Stimulated activated CD8-positive, alpha-beta memory T cell treated with anti-CD3 and anti-CD28 coated beads, Interleukin-2, amount 100 ng/mL, for 1 hour (primary cell): Measurements from ENCODE around the gene IFIT1B.
"Not testable (repeated sequence)": the region's sequence is repeated elsewhere in the genome, so short reads cannot be mapped to it uniquely, and the experiment has no call there.

Source experiments
- DNase-seq, 2 donors: peaks; one replicate each; pipeline ENCODE4 v3.0.0-alpha.2; 2020; ENCODE audit warnings: low read depth in 2 of 2

Gene IFIT1B

GRCh38 chr10:89348975-89349374 lies 28.9 kb upstream of the IFIT1B start:
- DNase-seq: no peak

- not testable (repeated sequence) for DNase-seq
These were observed 27.1 kb upstream of the IFIT1B start for GRCh38 chr10:89350631-89351315.

GRCh38 chr10:89351412-89351779 lies 26.5 kb upstream of the IFIT1B start:
- no peak for DNase-seq

- no peak for DNase-seq
These were observed 25.9 kb upstream of the IFIT1B start for GRCh38 chr10:89351780-89352597.

GRCh38 chr10:89352802-89353201 lies 25.1 kb upstream of the IFIT1B start:
- DNase-seq: no peak

GRCh38 chr10:89355394-89355931 lies 22.4 kb upstream of the IFIT1B start:
- DNase-seq: no peak

- no peak for DNase-seq
These were observed 20.8 kb upstream of the IFIT1B start for GRCh38 chr10:89357096-89357495.

- DNase-seq: no peak
These were observed 19.9 kb upstream of the IFIT1B start for GRCh38 chr10:89357975-89358374.

GRCh38 chr10:89360157-89360556 lies 17.7 kb upstream of the IFIT1B start:
- no peak for DNase-seq

- no peak for DNase-seq
These were observed 14.9 kb upstream of the IFIT1B start for GRCh38 chr10:89362929-89363328.

GRCh38 chr10:89363729-89364442 lies 14.0 kb upstream of the IFIT1B start:
- DNase-seq: no peak

- DNase-seq: no peak
These were observed 13.3 kb upstream of the IFIT1B start for GRCh38 chr10:89364531-89364930.

- DNase-seq: no peak
These were observed 10.3 kb upstream of the IFIT1B start for GRCh38 chr10:89367529-89367928.

GRCh38 chr10:89368129-89368528 lies 9.7 kb upstream of the IFIT1B start:
- no peak for DNase-seq

GRCh38 chr10:89369156-89370105 lies 8.4 kb upstream of the IFIT1B start:
- DNase-seq: no peak

GRCh38 chr10:89371079-89371478 lies 6.8 kb upstream of the IFIT1B start:
- DNase-seq: no peak

- no peak for DNase-seq
These were observed 5.9 kb upstream of the IFIT1B start for GRCh38 chr10:89371987-89372386.

GRCh38 chr10:89373916-89374711 lies 3.7 kb upstream of the IFIT1B start:
- no peak for DNase-seq

GRCh38 chr10:89374713-89375141 lies 3.1 kb upstream of the IFIT1B start:
- no peak for DNase-seq

- DNase-seq: no peak
These were observed 1.2 kb downstream of the IFIT1B start for GRCh38 chr10:89379103-89379502.
